ENCODE data around the gene SYT7.

DNA sequence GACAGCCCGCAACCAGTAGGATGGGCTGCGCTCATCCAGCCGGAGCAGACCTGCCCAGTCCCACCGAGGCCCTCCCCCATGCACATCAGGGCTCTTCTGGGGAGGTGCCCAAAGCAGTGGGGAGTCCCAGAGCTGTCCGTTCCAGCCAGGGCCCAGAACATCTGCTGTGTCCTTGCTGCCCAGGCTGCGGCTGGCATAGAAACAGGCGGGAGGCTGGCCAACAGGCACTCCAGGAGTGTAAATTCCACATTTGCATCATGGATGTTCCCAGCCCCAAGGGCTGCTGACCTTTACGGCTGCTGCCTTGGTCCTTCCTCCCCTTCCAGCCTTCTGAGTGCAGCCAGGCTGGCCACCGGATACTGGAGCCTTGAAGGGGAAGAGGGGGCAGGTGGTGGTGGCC, 30.0 kb upstream of the SYT7 start:
- no peak for TF ChIP-seq POLR2A (IDR thresholded peaks at IDR 0.05)
- TF ChIP-seq, protein P1, sequence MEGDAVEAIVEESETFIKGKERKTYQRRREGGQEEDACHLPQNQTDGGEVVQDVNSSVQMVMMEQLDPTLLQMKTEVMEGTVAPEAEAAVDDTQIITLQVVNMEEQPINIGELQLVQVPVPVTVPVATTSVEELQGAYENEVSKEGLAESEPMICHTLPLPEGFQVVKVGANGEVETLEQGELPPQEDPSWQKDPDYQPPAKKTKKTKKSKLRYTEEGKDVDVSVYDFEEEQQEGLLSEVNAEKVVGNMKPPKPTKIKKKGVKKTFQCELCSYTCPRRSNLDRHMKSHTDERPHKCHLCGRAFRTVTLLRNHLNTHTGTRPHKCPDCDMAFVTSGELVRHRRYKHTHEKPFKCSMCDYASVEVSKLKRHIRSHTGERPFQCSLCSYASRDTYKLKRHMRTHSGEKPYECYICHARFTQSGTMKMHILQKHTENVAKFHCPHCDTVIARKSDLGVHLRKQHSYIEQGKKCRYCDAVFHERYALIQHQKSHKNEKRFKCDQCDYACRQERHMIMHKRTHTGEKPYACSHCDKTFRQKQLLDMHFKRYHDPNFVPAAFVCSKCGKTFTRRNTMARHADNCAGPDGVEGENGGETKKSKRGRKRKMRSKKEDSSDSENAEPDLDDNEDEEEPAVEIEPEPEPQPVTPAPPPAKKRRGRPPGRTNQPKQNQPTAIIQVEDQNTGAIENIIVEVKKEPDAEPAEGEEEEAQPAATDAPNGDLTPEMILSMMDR (IDR thresholded peaks at IDR 0.05): no peak
